Subcutaneous adipose tissue (tissue), 4 donors: ENCODE measurements around the gene RPL12. TPM values are rescaled to one million over a fixed set of nuclear protein-coding genes. Genes with fewer than 3 reads are reported as not detected.

Source experiments
- CTCF ChIP-seq: fragments of 450-650 bp; IDR thresholded peaks from one replicate; pipeline ENCODE4 v1.5.1; 2016; ENCODE audit warnings: low read depth, mild to moderate bottlenecking, control low read depth, antibody characterized with exemption, moderate library complexity
- small RNA-seq: library from RNA; depleted of rRNA; stranded (forward); fragments of <200 nt; gene quantifications from one replicate; pipeline ENCODE3, GENCODE V24; 2016
- total RNA-seq, 4 donors: library from RNA; depleted of rRNA; stranded (reverse); fragments of >200 nt; gene quantifications; one replicate each; pipeline ENCODE4 v1.1.0, GENCODE V29; 2016

The RPL12 gene
- total RNA-seq, 4 donors from 2014 or later, result 1,869 to 2,956 (median 2,710) TPM

- no peak for TF ChIP-seq CTCF
Measured at GRCh38 chr9:127399736-127400269, 51.4 kb downstream of the RPL12 start.

- TF ChIP-seq CTCF, result no peak
Measured at GRCh38 chr9:127398715-127399400, 52.3 kb downstream of the RPL12 start.

GRCh38 chr9:127398275-127398647 is 52.9 kb downstream of the RPL12 start:
- no peak for TF ChIP-seq CTCF

Small RNAs within 50 kb of the gene (small RNA-seq; reads per million reads assigned to genes)
- gene RF00019, result 0.49 reads per million
- 236 reads per million, percentile 98 among the genes with 10 or more reads in this experiment for gene SNORA65

Other genes with a start within 250 kb of the RPL12 start
- gene GARNL3, start 186.6 kb downstream of the RPL12 start, total RNA-seq, result 10 to 100 TPM in 2 of 4 donors, 1 to 10 TPM in 2; 9.3 to 20.9 (median 14.7) TPM
- 10 to 100 TPM; 17.1 to 46.9 (median 35.9) TPM for gene SLC2A8, start 54.2 kb downstream of the RPL12 start, total RNA-seq
- gene ZNF79, start 27.0 kb downstream of the RPL12 start, total RNA-seq, result 10 to 100 TPM in 2 of 4 donors, 1 to 10 TPM in 2; 6.0 to 11.9 (median 9.5) TPM
- 10 to 100 TPM; 13.0 to 24.7 (median 19.6) TPM for gene LRSAM1, start 104 bp upstream of the RPL12 start, total RNA-seq
- 100 to 1,000 TPM in 1 of 4 donors, 10 to 100 TPM in 3; 23.2 to 116 (median 69.3) TPM for gene STXBP1, start 160.9 kb upstream of the RPL12 start, total RNA-seq